H9 (cell line): ENCODE measurements around the gene GALNT13. TPM values are rescaled to one million over a fixed set of nuclear protein-coding genes. Genes with fewer than 3 reads are reported as not detected.

Experiments used
- DNase-seq: peaks from one replicate; pipeline ENCODE4 v3.0.0-alpha.2; 2017
- H2AFZ ChIP-seq: one replicate; pipeline ENCODE4 v1.6.1; 2013; ENCODE audit warnings: mild to moderate bottlenecking, low read length, control low read depth, moderate library complexity
- H2AK5ac ChIP-seq: 2 replicates; pipeline ENCODE4 v1.6.1; 2013; ENCODE audit warnings: low read length, control low read depth, mixed read lengths; ENCODE audit not compliant: insufficient read length
- H2BK120ac ChIP-seq: one replicate; pipeline ENCODE4 v1.6.1; 2013; ENCODE audit warnings: low read depth, mild to moderate bottlenecking, low read length, control low read depth, inconsistent platforms; ENCODE audit not compliant: poor library complexity, severe bottlenecking
- H2BK12ac ChIP-seq: 2 replicates; pipeline ENCODE4 v1.6.1; 2013; ENCODE audit warnings: low read length, control low read depth, mixed read lengths, low read depth; ENCODE audit not compliant: insufficient read length
- H2BK15ac ChIP-seq: 2 replicates; pipeline ENCODE4 v1.6.1; 2013; ENCODE audit warnings: low read depth, low read length, control low read depth
- H2BK20ac ChIP-seq: one replicate; pipeline ENCODE4 v1.6.1; 2013; ENCODE audit warnings: low read depth, mild to moderate bottlenecking, low read length, control low read depth, inconsistent platforms; ENCODE audit not compliant: poor library complexity, severe bottlenecking
- H2BK5ac ChIP-seq: 2 replicates; pipeline ENCODE4 v1.6.1; 2013; ENCODE audit warnings: low read length, control low read depth, mixed read lengths; ENCODE audit not compliant: insufficient read length
- H3K14ac ChIP-seq: 2 replicates; pipeline ENCODE4 v1.6.1; 2013; ENCODE audit warnings: low read length, control low read depth; ENCODE audit not compliant: insufficient read depth
- H3K18ac ChIP-seq: 2 replicates; pipeline ENCODE4 v1.6.1; 2013; ENCODE audit warnings: low read depth, mild to moderate bottlenecking, mixed read lengths, low read length, control low read depth; ENCODE audit not compliant: insufficient read length
- H3K23ac ChIP-seq: 2 replicates; pipeline ENCODE4 v1.6.1; 2013; ENCODE audit warnings: low read length, control low read depth, mixed read lengths, low read depth; ENCODE audit not compliant: insufficient read length
- H3K23me2 ChIP-seq: 2 replicates; pipeline ENCODE4 v1.6.1; 2013; ENCODE audit warnings: low read depth, mild to moderate bottlenecking, mixed read lengths, low read length, control low read depth; ENCODE audit not compliant: insufficient read length, poor library complexity, severe bottlenecking
- H3K27ac ChIP-seq: 2 replicates; pipeline ENCODE4 v1.5.1; 2013; ENCODE audit warnings: low read length, control low read depth, mixed read lengths, low read depth; ENCODE audit not compliant: insufficient read length
- H3K27me3 ChIP-seq: 2 replicates; pipeline ENCODE4 v1.6.1; 2013; ENCODE audit warnings: low read length, control low read depth, inconsistent platforms; ENCODE audit not compliant: insufficient read depth
- H3K4ac ChIP-seq: 2 replicates; pipeline ENCODE4 v1.6.1; 2013; ENCODE audit warnings: low read depth, mild to moderate bottlenecking, control low read depth, inconsistent platforms, low read length, moderate library complexity
- H3K4me1 ChIP-seq: 2 replicates; pipeline ENCODE4 v1.6.1; 2013; ENCODE audit warnings: low read length, control low read depth, inconsistent platforms; ENCODE audit not compliant: insufficient read depth
- H3K4me2 ChIP-seq: 2 replicates; pipeline ENCODE4 v1.6.1; 2013; ENCODE audit warnings: low read length, control low read depth, mixed read lengths; ENCODE audit not compliant: insufficient read length, insufficient read depth
- H3K56ac ChIP-seq: 2 replicates; pipeline ENCODE4 v1.6.1; 2013; ENCODE audit warnings: low read depth, mild to moderate bottlenecking, mixed read lengths, low read length, control low read depth; ENCODE audit not compliant: insufficient read length
- H3K79me1 ChIP-seq: 2 replicates; pipeline ENCODE4 v1.6.1; 2013; ENCODE audit warnings: low read depth, mild to moderate bottlenecking, moderate library complexity, low read length, control low read depth, inconsistent platforms; ENCODE audit not compliant: insufficient read depth, poor library complexity, severe bottlenecking
- H3K79me2 ChIP-seq: 2 replicates; pipeline ENCODE4 v1.6.1; 2013; ENCODE audit warnings: low read length, control low read depth, inconsistent platforms; ENCODE audit not compliant: insufficient read depth
- H3K9ac ChIP-seq: 2 replicates; pipeline ENCODE4 v1.6.1; 2013; ENCODE audit warnings: low read length, control low read depth, mixed read lengths; ENCODE audit not compliant: insufficient read length; ENCODE audit errors: extremely low read depth
- H3K9me3 ChIP-seq: one replicate; pipeline ENCODE4 v1.6.1; 2013; ENCODE audit warnings: low read depth, low read length, inconsistent platforms; ENCODE audit not compliant: control insufficient read depth
- H3T11ph ChIP-seq: one replicate; pipeline ENCODE4 v1.6.1; 2013; ENCODE audit warnings: mild to moderate bottlenecking, low read length, control low read depth, inconsistent platforms
- H4K20me1 ChIP-seq: one replicate; pipeline ENCODE4 v1.6.1; 2013; ENCODE audit not compliant: control insufficient read depth, insufficient read length, insufficient read depth
- H4K5ac ChIP-seq: 2 replicates; pipeline ENCODE4 v1.6.1; 2013; ENCODE audit warnings: low read depth, mild to moderate bottlenecking, mixed read lengths, low read length, control low read depth; ENCODE audit not compliant: insufficient read length
- H4K8ac ChIP-seq: replicated peaks from 2 replicates; pipeline ENCODE4 v1.6.1; 2013; ENCODE audit warnings: low read length, control low read depth, mixed read lengths, low read depth; ENCODE audit not compliant: insufficient read length
- H4K91ac ChIP-seq: 2 replicates; pipeline ENCODE4 v1.6.1; 2013; ENCODE audit warnings: low read depth, mild to moderate bottlenecking, moderate library complexity, mixed read lengths, low read length, control low read depth; ENCODE audit not compliant: insufficient read length
- H3K27ac Mint-ChIP-seq, 3 experiments: 2 replicates in 2 of 3; 3 replicates in 1 of 3; pipeline ENCODE4 v1.8.0; 2020 to 2021; ENCODE audit warnings: mixed read lengths in 3 of 3, mild to moderate bottlenecking in 1 of 3, moderate library complexity in 1 of 3
- H3K27me3 Mint-ChIP-seq: 2 replicates; pipeline ENCODE4 v1.8.0; 2021; ENCODE audit warnings: low read depth, mild to moderate bottlenecking, moderate library complexity, mixed read lengths
- H3K36me3 Mint-ChIP-seq, 3 experiments: 2 replicates in 2 of 3; 3 replicates in 1 of 3; pipeline ENCODE4 v1.8.0; 2020 to 2021; ENCODE audit warnings: low read depth in 3 of 3, mixed read lengths in 3 of 3; ENCODE audit not compliant: insufficient read depth in 1 of 3
- H3K4me1 Mint-ChIP-seq, 2 experiments: 2 replicates each; pipeline ENCODE4 v1.8.0; 2020; ENCODE audit warnings: mixed read lengths in 2 of 2
- H3K4me3 Mint-ChIP-seq, 2 experiments: 2 replicates in 1 of 2; 3 replicates in 1 of 2; pipeline ENCODE4 v1.8.0; 2020 to 2021; ENCODE audit warnings: mild to moderate bottlenecking in 2 of 2, mixed read lengths in 2 of 2, moderate library complexity in 1 of 2
- H3K9me3 Mint-ChIP-seq, 2 experiments: 2 replicates in 1 of 2; 3 replicates in 1 of 2; pipeline ENCODE4 v1.8.0; 2020; ENCODE audit warnings: mild to moderate bottlenecking in 2 of 2, mixed read lengths in 2 of 2, moderate library complexity in 1 of 2
- CTCF ChIP-seq: fragments of 200-600 bp; sonication (generic); conservative IDR thresholded peaks from 3 replicates; pipeline ENCODE4 v1.8.0; 2021; ENCODE audit warnings: antibody characterized with exemption, mild to moderate bottlenecking
- WGBS: extraction: QIAGEN DNeasy Blood & Tissue Kit; methylation state at CpG from one replicate; pipeline ENCODE4 v1.1.7; 2013; ENCODE audit warnings: missing lambda C conversion rate, low lambda C conversion rate, mixed read lengths; ENCODE audit not compliant: insufficient read length; ENCODE audit errors: extremely low coverage; 5-methylcytosine and 5-hydroxymethylcytosine counted together
- total RNA-seq: library from RNA; stranded (reverse); gene quantifications from 2 replicates; pipeline ENCODE4 v1.2.1, GENCODE V29; 2021

The GALNT13 gene
- total RNA-seq, 1 experiment from 2014 or later: 6.6 TPM

- H3K9ac ChIP-seq: no peak overlapping the region
- no peak overlapping the region for H2BK120ac ChIP-seq
- H3K18ac ChIP-seq: no peak overlapping the region
- no peak overlapping the region for H3K4me3 Mint-ChIP-seq
- no peaks in the 10 kb centered on the region for H3K4me1 ChIP-seq
- no peak for DNase-seq
- 0 out of 7 replicates have a peak, but pooled peaks cover 0 to 2% (median 0%) of the 10 kb centered on the region in 3 experiments for H3K36me3 Mint-ChIP-seq
- no peak for TF ChIP-seq CTCF
- H3K4me2 ChIP-seq: no peak overlapping the region
- H3K9me3 ChIP-seq: no peaks in the 10 kb centered on the region
- H2BK5ac ChIP-seq: no peak overlapping the region
- no peak overlapping the region for H2AK5ac ChIP-seq
- peaks cover 0 to 2% of the 10 kb centered on the region in 2 experiments; a peak in 3 of 5 replicates for H3K9me3 Mint-ChIP-seq
- H4K5ac ChIP-seq: no peak overlapping the region
- no peak overlapping the region for H4K8ac ChIP-seq
- no peak overlapping the region; the same call in 1 of the 2 replicates for H3K14ac ChIP-seq
- H2AFZ ChIP-seq: no peak overlapping the region
- H3K23ac ChIP-seq: no peak overlapping the region
- no peaks in the 10 kb centered on the region for H3K27me3 ChIP-seq
- no peak overlapping the region for H4K91ac ChIP-seq
- H3T11ph ChIP-seq: no peak overlapping the region
- no peak overlapping the region for H2BK15ac ChIP-seq
- no peak overlapping the region for H2BK20ac ChIP-seq
- no peaks in the 10 kb centered on the region for H3K23me2 ChIP-seq
- no peak overlapping the region for H2BK12ac ChIP-seq
- no peak overlapping the region for H3K56ac ChIP-seq
- H4K20me1 ChIP-seq: no peaks in the 10 kb centered on the region
- H3K4me1 Mint-ChIP-seq: no peaks in the 10 kb centered on the region
- no peaks in the 10 kb centered on the region for H3K79me1 ChIP-seq
- no peak overlapping the region for H3K27ac ChIP-seq
- no CpG with 5 or more reads among the region's 17 CpGs for WGBS
- H3K27me3 Mint-ChIP-seq: no peaks in the 10 kb centered on the region
- H3K4ac ChIP-seq: no peak overlapping the region
- no peaks in the 10 kb centered on the region for H3K79me2 ChIP-seq
- peak overlapping the region in 2 of 3 experiments; percentile 27 to 30; a peak in 2 of 7 replicates for H3K27ac Mint-ChIP-seq
Measured at GRCh38 chr2:154013514-154013913, 141.8 kb downstream of the GALNT13 start.
